Activated naive CD4-positive, alpha-beta T cell treated with anti-CD3 and anti-CD28 coated beads, Interleukin-2, amount 50 U/mL, for 16 hours (primary cell): Measurements from ENCODE around the gene PLXDC2.
"Not testable (repeated sequence)": the region's sequence is repeated elsewhere in the genome, so short reads cannot be mapped to it uniquely, and the experiment has no call there.

Experiments used
- DNase-seq: peaks from one replicate; pipeline ENCODE4 v3.0.0-alpha.2; 2020

The PLXDC2 gene

GRCh38 chr10:20142311-20142710 is 326.1 kb downstream of the PLXDC2 start:
- DNase-seq = no peak

DNA sequence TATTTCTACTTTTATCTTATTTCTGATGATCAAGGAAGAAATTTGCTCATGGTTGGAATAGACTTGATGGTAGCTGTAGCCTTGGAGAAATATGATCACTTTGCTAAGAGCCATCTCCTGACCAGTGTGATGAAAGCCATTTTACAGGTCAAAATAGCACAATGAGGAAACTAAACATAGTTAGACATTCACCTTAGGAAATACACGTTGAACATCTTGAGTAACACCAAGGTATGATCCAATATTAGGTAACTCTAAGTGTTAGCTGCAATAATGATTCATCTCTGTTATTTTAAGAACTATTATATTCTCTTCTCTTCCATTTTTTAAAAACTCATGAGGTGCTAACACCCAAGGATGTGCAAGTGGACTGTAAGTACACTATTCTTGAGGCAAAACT is 328.0 kb downstream of the PLXDC2 start:
- DNase-seq = no peak

DNA sequence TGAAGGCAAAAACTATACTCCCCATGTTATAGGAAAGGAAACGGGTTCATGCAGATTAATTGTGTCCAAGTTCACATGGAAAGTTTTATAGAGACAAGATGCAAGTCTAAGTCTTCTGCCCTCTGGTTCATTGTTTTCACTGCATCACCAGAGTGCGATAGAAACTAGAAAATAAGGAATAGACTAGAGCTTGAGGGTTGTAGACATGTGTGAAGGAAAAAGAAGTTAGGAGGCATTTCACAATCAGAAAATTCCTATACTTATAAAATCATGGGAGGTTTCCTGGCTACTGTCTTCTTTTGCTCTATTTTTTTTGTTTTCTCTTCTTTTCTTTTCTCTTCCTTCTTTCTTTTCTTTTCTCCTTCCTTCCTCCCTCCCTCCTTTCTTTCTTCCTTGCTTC is 329.8 kb downstream of the PLXDC2 start:
- no peak for DNase-seq

DNA sequence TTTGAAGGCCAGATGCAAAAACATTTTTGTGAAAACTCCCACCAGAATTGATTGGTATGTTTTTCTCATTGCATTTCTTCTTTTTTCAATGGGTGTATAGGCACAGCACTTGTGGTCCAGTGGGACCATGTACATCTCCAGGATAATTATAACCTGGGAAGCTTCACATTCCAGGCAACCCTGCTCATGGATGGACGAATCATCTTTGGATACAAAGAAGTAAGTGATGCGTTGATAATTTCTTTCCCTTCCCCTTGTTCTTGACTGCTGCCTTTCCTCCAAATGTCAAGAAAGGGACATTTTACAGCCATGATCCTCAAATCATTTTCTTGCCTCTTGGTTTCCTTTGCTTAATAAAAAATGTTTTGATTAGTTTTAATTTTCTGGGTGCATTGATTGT is 331.5 kb downstream of the PLXDC2 start:
- no peak for DNase-seq

DNA sequence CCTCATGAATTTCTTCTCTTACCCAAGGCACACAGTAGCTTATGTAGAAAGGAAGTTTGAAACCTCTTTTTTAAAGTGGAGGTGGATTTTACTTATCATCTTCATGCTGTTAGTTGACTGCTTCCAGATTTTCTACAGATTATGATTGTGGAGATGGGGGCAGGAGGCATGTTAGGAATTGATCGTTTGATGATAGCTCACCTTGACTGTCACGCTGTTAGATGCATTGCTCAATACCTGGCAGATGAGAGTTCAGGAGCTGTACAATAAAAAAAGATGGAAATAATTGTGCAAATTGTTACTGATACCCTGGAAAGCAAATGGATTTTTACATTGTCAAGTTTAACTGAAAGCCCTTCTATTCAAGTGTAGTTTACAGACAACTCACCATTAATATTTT is 340.3 kb downstream of the PLXDC2 start:
- no peak for DNase-seq

DNA sequence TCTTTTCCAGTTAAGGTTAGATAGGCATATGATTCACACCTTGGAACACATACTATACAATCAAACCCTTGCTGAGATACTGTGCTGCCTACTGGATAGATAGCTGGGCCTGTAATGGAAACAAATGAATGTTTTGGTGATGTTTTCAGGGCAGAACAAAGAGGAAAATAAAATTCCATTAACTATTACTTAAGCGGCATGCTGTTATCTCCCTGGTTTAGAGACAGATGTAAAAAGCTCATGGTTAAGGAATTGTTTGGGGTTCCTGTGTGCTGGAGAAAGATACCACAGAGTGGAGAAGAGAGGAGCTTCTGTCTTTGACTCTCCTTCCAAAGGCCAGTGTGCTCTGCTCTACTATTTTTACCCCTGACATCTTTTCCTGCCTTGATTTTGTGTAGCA is 341.1 kb downstream of the PLXDC2 start:
- DNase-seq = no peak

DNA sequence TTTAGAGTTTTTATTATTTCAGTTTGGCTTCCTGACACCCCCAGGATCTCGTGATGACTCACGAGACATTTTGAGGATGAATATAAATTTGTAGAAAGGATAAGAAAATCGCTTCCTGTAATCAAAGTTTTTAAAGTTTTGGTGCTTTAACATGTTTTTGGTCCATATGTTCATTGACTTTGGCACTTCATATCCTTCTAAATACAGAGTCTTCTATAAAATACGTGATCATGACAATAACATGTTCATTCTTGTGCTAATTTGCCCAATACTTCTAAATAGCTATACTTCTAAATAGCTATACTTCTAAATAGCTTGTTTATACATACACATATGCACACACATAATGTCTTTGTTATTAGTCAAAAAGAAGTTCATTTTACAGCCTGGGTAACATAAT is 341.9 kb downstream of the PLXDC2 start:
- DNase-seq = no peak

DNA sequence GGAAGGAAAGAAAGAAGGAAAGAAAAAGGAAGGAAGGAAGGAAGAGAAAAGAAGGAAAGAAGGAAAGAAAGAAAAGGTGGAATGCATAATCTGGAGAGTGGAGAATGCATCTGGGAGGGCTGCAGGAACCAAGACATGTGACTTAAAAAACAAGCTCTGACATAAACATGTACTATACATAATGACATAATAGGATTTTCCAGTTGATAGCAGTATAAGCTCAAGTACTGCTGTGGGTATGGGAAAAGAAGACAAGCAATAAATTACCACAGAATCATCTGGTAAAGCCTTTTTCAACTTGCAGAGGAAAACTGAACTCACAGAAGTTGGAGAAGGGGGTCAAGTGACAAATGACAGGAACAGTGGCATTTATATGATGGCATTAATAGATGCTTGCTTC is 345.9 kb downstream of the PLXDC2 start:
- no peak for DNase-seq

DNA sequence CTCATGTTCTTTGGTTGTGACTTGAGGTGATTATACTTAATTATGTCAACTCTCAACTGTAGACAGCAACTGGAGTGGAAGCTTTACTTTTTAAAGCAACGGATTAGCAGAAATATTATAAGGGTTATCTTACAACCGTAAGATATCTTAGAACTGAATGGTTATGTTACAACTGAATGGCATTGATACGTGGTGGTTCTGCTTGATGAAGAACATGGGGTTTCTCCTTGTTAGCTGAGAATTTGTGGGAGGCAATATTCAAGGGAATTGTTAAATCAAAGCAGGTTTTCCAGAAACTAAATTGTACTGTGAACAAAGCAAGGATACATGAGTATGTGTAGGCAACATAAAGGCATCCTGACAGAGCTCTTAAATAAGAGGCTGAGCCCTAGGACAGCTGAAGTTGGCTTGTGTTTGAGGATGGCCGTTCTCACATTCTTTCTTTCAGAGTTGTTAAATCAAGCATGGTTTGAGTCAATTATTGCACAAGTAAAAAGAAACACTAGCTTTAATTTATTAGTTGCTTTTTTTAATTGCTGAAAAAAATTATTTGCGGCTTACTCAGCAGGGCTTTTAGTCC is 350.0 kb downstream of the PLXDC2 start:
- DNase-seq = no peak

DNA sequence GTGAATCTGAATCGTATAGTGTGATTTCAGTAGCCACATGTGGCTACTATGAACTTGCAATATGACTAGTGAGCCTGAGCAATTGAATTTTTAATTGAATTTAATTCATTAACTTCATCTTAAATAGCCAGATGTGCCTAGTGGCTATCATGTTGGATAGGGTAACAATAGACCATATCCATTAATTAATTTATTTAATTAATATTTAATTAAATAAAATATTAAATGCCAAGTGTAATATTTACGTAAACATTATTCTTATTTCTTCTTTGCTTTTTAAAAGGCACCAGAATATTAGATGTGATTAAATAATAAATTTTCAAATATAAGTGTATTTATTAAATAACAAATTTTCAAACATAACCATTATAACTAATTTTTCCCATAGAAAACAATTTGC is 354.4 kb downstream of the PLXDC2 start:
- no peak for DNase-seq

- DNase-seq = no peak
These were observed 356.8 kb downstream of the PLXDC2 start for GRCh38 chr10:20173046-20173445.

GRCh38 chr10:20175719-20176118 is 359.5 kb downstream of the PLXDC2 start:
- no peak for DNase-seq

- no peak for DNase-seq
These were observed 364.5 kb downstream of the PLXDC2 start for GRCh38 chr10:20180766-20181165.

DNA sequence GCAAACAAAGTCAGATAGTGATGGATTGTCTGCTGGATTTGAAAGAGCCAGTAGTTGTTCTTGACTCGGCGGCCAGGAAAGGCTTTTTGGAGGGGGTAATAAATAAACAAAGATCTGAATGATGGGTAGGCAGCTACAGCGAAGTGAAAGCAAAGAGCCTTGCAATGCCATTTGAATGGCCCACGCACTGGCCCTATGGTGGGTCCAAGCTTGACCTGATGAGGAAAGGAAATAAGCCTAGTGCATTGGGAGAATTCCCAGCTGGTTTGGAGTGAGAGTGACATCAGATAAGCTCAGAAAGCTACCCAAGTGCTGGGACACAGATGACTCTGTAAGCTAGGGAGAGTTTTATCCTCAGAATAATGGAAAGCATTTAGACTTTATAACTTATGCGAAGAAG is 365.2 kb downstream of the PLXDC2 start:
- DNase-seq = no peak

DNA sequence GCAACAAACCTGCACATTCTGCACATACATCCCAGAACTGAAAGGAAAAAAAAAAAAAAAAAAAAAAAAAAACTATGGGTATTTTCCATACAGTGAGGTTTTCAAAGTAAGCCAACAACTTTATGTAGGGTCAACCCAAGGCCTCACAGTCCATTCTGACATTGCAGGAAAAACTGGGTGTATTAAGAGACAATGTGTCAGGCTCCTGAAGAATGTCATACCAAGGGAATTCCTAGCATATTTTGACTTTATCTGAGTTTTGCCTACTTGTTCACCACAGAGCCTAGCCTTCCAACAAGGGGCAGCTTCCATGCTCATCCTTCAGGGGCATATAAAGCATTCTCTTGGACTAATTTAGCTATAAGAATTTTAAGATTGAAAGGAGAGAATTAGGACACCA is 368.9 kb downstream of the PLXDC2 start:
- no peak for DNase-seq

DNA sequence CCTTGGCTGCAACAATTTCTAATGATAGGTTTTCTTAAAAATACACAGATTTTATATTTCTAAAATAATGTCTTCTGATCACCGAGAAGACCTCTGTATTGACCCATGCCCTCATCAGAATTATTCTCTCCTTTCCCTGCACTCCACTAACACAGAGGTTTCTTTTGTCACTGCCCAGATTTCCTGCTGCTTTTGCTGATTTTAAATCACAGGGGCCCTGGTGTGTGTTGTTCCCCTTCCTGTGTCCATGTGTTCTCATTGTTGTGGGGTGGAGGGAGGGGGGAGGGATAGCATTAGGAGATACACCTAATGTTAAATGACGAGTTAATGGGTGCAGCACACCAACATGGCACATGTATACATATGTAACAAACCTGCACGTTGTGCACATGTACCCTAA is 375.2 kb downstream of the PLXDC2 start:
- not testable (repeated sequence) for DNase-seq

GRCh38 chr10:20195076-20195475 is 378.8 kb downstream of the PLXDC2 start:
- DNase-seq = no peak

DNA sequence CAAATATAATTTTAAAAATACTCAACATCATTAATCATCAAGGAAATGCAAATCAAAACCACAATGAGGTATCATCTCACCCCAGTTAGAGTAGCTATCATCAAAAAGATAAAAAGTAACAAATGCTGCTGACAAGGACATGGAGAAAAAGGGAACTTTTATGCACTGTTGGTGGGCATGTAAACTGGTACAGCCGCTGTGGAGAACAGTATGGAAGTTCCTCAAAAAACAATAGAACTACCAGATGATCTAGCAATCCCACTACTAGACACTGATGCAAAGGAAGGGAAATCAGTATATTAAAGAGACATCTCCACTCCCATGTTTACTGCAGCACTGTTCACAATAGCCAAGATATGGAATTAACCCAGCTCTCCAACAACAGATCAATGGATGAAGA is 384.5 kb downstream of the PLXDC2 start:
- DNase-seq = no peak

- DNase-seq = no peak
These were observed 386.1 kb downstream of the PLXDC2 start for GRCh38 chr10:20202337-20202736.

DNA sequence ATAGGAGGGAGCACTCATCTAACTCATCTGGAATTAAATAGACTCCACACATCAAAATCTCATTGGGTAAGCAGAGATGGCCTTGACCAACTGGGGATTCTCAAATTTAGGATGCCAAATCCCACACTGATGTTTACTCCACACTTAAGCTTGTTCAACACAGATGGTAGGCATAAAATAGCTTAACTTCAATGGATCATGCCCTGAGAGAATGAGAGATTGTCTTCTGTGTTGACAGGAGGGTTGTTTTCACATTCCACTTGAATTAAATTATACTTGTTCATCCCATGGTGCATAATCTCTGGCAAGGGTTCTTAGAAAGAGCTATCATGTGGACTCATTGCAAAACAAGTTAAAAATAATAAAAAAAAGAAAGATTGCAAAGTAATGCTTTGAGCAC is 391.4 kb downstream of the PLXDC2 start:
- no peak for DNase-seq

GRCh38 chr10:20209098-20209497 is 392.9 kb downstream of the PLXDC2 start:
- not testable (repeated sequence) for DNase-seq

DNA sequence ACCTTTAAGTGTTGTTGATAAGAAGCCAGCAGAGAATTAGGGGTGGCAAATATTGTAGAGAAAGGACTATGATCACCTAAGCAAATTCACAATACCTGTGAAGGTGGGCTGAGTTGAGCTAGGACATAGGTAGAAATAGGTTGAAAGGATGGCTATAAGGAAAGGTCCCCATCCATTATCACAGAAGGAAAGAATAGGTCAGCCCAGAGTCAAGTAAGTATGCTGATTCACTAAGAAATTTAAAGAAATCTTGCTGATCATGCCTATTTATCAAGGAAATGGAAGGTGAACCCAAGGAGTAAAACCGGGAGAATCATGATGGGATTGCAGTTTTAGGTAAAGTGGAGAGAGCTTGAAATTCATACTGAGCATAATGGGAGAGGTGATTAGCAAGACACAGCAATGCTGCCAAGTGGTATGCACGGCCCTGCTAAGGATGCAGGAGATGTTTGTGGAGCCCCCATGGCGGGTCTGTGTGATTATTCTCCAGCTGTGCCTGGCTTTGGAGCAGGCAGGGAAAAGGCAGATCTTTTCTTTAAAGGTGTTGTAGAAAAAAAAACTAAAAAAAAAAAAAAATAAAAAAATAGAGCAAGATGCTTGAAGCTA is 399.4 kb downstream of the PLXDC2 start:
- no peak for DNase-seq

GRCh38 chr10:20221356-20221755 is 405.1 kb downstream of the PLXDC2 start:
- no peak for DNase-seq

DNA sequence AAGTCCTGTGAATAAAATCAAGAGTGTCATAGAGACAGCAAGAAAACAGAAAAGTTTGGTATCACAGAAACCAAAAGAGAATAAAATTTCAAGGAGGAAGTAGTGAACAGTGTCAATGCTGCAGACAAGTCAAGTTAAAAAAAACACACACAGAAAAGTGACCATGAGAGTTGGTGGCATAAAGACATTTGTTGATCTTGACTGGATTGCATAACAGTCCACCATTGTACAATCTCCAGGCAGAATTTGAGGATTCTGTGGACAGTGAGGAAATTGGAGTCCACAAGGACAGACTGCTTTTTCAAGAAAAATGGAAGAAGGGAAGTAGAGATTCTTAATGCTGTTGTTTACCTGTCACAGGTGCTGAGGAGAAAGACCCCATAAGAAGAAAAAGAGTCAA is 412.5 kb downstream of the PLXDC2 start:
- DNase-seq = no peak

DNA sequence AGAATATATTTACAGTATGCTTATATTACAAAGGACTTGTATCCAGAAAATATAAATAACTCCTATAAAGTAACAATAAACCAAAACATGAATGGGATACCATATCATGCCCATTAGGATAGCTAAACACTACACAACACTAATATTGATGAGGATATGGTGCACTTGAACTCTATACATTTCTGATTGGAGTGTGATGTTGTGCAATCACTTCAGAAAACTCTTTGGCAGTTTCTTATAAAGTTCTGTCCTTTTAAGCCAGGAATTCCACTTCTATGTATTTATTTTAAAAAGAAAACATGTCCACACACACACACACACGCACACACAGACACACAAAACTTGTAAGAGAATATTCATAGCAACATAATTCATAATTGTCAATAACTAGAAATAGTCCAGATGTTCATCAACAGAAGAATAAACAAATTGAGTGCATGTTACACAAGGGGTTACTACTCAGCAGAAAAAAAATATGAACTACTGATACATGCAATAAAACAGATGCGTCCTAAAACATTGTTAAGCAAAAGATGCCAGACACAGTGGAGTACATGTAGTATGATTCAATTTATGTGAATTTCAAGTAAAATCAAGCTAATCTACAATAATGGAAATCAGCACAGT is 416.0 kb downstream of the PLXDC2 start:
- no peak for DNase-seq
